NCI-H146 treated with DMSO at 0.1 percent for 48 hours (cell line): ENCODE measurements around the gene ACACB.

Experiments
- DNase-seq: peaks from one replicate; lab custom pipeline; 2025; ENCODE audit not compliant: unreplicated experiment; lab: John Stamatoyannopoulos, UW

ACACB gene

GRCh38 chr12:109115758-109116610, at the start of gene ACACB:
TSS of gene ACACB (plus strand) at chr12:109116587. CDS start at chr12:109139406, 22,819 bp downstream.
- DNase-seq, result peak; percentile 80

- DNase-seq, result no peak
Measured at GRCh38 chr12:109069307-109070271, 46.8 kb upstream of the ACACB start.

- no peak for DNase-seq
Measured at GRCh38 chr12:109074866-109075265, 41.5 kb upstream of the ACACB start.

GRCh38 chr12:109082751-109083150, 33.6 kb upstream of the ACACB start:
- DNase-seq, result no peak

- no peak for DNase-seq
Measured at GRCh38 chr12:109084425-109084824, 32.0 kb upstream of the ACACB start.

- no peak for DNase-seq
Measured at GRCh38 chr12:109085590-109085989, 30.8 kb upstream of the ACACB start.

- DNase-seq, result no peak
Measured at GRCh38 chr12:109087250-109087649, 29.1 kb upstream of the ACACB start.

- DNase-seq, result no peak
Measured at GRCh38 chr12:109088818-109089217, 27.6 kb upstream of the ACACB start.

GRCh38 chr12:109089683-109090082, 26.7 kb upstream of the ACACB start:
- no peak for DNase-seq

- DNase-seq, result no peak
Measured at GRCh38 chr12:109092497-109093021, 23.8 kb upstream of the ACACB start.

GRCh38 chr12:109093022-109093918, 23.1 kb upstream of the ACACB start, which contains the start of gene ALKBH2:
TSS of gene ALKBH2 (minus strand) at chr12:109093472. CDS start at chr12:109092786, 686 bp downstream.
- DNase-seq, result peak; percentile 86

GRCh38 chr12:109097140-109097434, 19.3 kb upstream of the ACACB start:
- DNase-seq, result no peak

- DNase-seq, result peak; percentile 87
Measured at GRCh38 chr12:109097435-109098182, 18.8 kb upstream of the ACACB start, which contains the start of gene UNG. TSS of gene UNG (plus strand) at chr12:109097597. CDS start at chr12:109097680, 83 bp downstream.

- no peak for DNase-seq
Measured at GRCh38 chr12:109098183-109098604, 18.2 kb upstream of the ACACB start.

GRCh38 chr12:109098651-109099050, 17.7 kb upstream of the ACACB start:
- DNase-seq, result no peak

- no peak for DNase-seq
Measured at GRCh38 chr12:109099431-109100020, 16.9 kb upstream of the ACACB start.

- no peak for DNase-seq
Measured at GRCh38 chr12:109100741-109101140, 15.6 kb upstream of the ACACB start.

- no peak for DNase-seq
Measured at GRCh38 chr12:109102491-109102890, 13.9 kb upstream of the ACACB start.

- no peak for DNase-seq
Measured at GRCh38 chr12:109105176-109105575, 11.2 kb upstream of the ACACB start.
